Measurements from ENCODE around the gene LRRC51.

The LRRC51 gene

DNA sequence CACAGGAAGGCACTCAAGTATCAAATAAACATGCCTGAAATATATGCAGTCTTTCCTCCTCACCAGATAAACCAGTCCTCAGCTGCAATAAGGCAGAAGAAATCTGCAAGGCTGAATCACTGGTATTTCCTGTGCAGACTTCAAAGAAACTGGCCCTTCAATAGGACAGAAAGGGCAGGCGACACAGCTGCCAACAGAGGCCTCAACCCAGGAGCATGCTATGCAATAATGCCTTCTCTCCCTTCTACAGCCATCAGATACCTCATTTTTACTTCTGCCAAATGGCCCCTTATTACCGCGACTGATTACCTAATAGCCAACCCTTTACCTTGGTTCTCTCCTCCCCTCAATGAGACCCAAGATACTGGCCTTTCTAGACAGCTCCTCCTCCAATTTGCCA is 8.3 kb upstream of the LRRC51 start:
- no peak for FAIRE-seq

DNA sequence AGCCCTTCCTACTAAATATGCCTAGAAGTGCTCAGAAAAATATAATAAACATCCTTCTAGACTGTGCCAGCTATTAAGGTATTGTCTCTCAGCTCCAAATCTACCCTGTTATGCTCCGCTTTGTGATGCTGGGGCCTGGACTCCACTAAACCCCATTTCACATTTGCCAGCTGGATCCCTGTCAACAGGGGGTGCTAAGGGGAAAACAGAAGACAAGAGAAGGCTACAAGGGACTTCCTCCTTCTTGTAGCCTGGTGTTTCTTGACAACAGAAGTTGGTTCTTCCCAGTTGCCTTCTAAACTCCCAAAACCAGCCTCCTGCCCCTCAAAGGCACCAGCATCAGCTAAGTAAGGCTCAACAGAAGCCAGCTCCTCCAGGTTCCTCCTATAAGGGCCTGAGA is 5.5 kb upstream of the LRRC51 start:
- FAIRE-seq, result no peak

- FAIRE-seq, result no peak
These were observed 4.9 kb upstream of the LRRC51 start for GRCh38 chr11:72075756-72076155.

- FAIRE-seq, result no peak
These were observed 2.2 kb upstream of the LRRC51 start for GRCh38 chr11:72078477-72078876.

DNA sequence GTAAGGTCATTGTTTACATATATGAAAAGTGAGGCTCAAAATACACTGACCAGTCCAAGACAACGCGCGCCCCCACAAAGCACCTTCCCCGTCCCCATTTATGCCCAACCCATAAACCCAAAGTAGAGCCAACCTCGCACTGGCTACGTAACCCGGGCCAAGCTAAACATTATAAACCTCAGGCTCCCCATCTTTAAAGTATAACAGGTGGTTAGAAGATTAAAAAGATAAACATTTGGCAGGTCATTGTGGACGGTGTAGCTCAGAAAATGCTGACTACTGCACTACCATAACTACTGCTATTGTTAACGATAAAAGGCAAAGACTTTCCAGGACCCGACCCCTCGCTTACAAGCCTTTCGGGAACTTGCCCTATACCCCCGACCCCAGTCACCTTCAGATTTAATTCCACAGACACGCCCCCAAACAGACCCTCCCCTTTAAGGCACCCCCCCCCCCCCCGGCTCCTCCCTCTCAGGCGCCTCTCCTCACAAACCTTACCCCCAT is 778 bp upstream of the LRRC51 start:
- FAIRE-seq, result no peak

DNA sequence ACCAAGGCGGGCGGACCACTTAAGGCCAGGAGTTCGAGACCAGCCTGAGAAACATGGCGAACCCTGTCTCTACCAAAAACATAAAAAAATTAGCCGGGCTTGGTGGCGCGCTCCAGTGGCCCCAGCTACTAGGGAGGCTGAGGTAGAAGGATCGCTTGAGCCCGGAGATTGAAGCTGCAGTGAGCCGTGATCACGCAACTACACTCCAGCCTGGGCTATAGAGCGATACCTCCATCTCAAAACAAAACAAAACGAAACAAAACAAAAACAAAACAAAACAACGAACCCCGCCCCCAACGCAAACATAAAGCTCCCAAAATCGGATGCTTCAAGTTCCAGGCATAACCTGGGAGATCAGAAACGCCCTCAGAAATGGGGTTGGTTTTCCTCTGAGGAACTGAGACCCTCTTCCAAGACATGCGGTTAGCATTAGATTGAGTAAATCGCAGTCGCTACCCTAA is 564 bp downstream of the LRRC51 start:
- FAIRE-seq, result no peak

GRCh38 chr11:72081821-72082453 is 1.3 kb downstream of the LRRC51 start:
- no peak for FAIRE-seq

GRCh38 chr11:72083414-72083813 is 2.8 kb downstream of the LRRC51 start:
- FAIRE-seq, result no peak

GRCh38 chr11:72084076-72084475 is 3.4 kb downstream of the LRRC51 start:
- no peak for FAIRE-seq

- no peak for FAIRE-seq
These were observed 4.3 kb downstream of the LRRC51 start for GRCh38 chr11:72084965-72085364.

DNA sequence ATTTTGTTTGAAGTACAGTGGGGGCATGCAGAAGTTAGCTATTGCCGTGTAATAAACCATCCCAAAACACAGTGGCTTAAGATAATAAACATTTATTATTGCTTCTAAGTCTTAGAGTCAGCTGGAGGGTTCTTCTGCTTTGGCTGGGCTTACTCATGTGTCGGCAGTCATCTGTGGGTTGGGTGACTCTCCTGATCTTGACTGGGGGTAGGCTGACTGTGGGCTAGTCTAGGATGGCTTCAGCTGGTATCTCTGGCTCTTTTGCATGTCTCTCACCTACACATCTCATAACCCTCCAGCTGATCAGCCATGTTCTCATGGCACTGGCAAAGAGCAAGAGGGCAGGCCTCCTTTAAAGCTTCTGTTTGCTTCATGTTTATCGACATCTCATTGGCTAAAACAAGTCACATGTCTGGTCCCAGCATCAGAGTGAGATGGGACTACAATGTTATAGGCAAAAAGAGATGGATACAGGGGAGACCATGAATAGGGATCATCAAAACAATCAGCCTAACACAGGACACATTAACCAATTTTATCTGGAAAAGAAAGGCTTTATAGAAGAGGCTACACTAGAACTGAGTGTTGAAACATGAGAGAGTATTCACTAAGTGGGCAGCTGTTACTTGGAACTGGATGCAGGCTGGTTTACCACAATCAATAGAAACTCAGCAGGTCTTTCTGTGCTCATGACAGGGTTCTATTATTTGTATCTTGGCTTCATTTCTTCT is 5.1 kb downstream of the LRRC51 start:
- no peak for FAIRE-seq

DNA sequence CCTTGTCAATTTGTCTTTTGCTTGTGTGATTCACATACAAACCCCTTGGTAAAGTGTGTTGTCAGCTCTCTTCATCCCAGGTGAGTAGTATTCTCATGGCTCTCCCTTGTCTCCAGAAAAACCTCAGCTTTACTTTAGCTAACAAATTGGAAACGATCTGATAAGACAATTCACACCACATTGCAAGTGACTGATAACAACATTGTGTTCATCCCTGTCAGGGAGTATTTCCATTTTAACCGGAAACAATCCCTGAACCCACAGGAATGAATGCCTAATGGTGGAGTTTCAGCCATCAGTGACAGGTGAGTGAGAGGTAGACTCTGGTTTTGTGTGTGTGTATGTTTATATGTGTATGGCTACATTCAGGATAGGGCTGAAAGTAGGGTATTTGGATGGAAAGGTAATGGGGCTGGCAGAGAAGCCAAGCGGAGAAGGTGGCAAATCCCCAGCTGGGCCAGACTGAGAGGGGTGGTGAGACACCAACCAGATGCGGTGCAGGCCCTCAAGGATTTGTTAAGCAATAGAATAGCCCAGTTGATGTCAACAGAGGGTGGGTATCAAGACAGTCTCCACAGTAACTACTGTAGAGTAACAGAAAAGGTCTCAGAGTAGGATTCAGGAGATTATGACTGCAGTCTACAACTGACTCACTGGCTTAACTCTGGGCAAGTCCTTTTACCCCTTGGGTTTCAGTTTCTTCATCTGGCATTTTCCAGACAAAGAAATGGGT is 7.6 kb downstream of the LRRC51 start:
- FAIRE-seq, result no peak

DNA sequence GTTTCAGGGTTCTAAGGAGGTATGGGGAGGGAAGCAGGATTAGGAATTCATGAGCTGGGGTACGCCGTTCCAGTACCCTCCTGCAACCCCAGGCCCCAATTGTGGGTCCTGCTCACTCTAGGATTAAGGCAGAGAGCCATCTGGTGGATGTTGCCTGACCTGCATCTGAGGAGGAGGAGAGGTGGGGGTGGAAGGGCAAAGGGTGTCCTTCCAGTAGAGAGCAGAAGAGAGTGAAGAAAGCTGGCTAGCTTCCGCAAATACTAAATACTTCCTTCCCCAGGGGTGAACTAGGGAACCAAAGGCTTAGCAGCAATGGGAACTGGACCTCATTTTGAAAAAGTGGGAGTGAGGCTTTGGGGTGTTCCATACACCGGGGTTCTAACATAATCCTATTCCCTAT is 10.6 kb downstream of the LRRC51 start:
- peak; percentile 21 for FAIRE-seq

DNA sequence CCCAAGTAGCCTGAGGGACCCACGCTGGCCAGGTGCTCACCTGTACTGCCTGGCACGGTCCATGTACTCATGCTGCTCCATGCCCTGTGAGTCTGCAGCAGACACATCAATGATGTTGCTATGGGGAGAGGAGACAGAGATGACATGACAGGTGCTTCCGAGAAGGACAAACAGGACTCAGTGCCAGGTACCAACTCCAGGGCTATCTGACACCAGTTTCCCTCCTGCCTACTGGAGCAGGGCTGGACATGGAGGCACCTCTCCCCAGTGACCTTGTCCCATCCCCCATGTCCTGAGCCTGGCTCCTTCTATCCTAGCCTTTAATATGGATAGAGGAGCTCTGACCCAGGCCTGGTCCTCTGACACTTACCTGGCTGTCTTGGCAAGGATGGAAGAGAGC is 18.1 kb downstream of the LRRC51 start:
- FAIRE-seq, result no peak

- FAIRE-seq, result no peak
These were observed 19.4 kb downstream of the LRRC51 start for GRCh38 chr11:72100009-72100408.

GRCh38 chr11:72100462-72100861 is 19.8 kb downstream of the LRRC51 start:
- no peak for FAIRE-seq

GRCh38 chr11:72102162-72102561 is 21.5 kb downstream of the LRRC51 start:
- FAIRE-seq, result no peak

- no peak for FAIRE-seq
These were observed 21.9 kb downstream of the LRRC51 start for GRCh38 chr11:72102631-72102945.

GRCh38 chr11:72102946-72103753 is 22.5 kb downstream of the LRRC51 start, which contains the start of gene LAMTOR1:
Gene LAMTOR1, minus strand, starts transcription at chr11:72103297. Its CDS starts 73 bp downstream, at chr11:72103224.
- peak; percentile 91 for FAIRE-seq

DNA sequence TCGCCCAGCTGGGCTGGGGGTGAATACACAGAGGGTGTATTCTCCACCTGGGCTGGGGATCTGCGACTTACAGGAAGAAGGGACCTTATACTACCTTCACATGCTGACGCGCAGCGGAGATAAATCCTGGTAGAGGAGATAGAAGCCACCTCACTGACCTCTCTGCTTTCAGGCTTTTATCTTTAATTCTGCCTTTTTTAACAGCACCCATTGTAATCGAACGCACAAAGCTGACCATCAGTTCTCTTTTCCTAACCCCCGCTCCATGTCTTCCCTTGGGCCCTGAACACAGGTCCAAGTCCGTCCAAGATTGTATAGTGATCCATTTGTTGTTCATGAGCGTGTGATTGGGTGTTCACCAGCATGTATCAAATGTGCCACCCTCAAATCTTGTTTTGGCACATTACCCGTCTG is 23.1 kb downstream of the LRRC51 start:
- no peak for FAIRE-seq

DNA sequence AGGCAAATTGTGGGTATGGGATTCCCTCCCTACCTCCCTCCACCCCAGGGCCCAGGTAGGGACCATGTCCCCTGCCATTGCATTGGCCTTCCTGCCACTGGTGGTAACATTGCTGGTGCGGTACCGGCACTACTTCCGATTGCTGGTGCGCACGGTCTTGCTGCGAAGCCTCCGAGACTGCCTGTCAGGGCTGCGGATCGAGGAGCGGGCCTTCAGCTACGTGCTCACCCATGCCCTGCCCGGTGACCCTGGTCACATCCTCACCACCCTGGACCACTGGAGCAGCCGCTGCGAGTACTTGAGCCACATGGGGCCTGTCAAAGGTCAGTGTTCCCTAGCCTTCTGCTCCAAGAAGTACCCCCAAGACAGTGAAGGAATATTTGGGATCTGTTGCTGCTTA is 25.2 kb downstream of the LRRC51 start, which contains the start of gene TOMT:
Gene TOMT, plus strand, starts transcription at position 37 of the 400 bp plus-strand sequence. Its CDS starts 28 bp downstream, at position 65.
- FAIRE-seq, result no peak

- no peak for FAIRE-seq
These were observed 30.9 kb downstream of the LRRC51 start for GRCh38 chr11:72111300-72112142.

All from G401.6 (cell line).